ENCODE measurements around the gene FIZ1.

The FIZ1 gene

DNA sequence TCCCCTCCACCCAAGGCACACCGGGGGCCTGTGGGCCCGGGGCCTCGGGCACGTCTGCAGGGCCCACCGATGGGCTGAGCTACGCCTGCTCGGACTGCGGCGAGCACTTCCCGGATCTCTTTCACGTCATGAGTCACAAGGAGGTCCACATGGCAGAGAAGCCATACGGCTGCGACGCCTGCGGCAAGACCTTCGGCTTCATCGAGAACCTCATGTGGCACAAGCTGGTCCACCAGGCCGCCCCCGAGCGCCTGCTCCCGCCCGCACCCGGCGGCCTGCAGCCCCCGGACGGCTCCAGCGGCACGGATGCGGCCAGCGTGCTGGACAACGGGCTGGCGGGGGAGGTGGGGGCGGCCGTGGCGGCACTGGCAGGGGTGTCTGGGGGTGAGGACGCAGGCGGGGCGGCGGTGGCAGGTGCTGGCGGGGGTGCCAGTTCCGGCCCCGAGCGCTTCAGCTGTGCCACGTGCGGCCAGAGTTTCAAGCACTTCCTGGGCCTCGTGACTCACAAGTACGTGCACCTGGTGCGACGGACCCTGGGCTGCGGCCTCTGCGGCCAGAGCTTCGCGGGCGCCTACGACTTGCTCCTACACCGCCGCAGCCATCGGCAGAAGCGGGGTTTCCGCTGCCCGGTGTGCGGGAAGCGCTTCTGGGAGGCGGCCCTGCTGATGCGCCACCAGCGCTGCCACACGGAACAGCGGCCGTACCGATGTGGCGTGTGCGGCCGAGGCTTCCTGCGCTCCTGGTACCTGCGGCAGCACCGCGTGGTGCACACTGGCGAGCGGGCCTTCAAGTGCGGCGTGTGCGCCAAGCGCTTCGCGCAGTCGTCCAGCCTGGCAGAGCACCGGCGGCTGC, 16.5 kb upstream of the FIZ1 start:
- Histone ChIP-seq H3K9ac (ENCODE audit: low read depth, low read length, poor library complexity, severe bottlenecking) (no peak overlapping the region), H3K4me2 (ENCODE audit: low read depth, low read length, poor library complexity, severe bottlenecking) (no peak overlapping the region), H3K36me3 (ENCODE audit: insufficient read depth, low read length) (peaks cover 14% of the 10 kb centered on the region; the same call in 1 of the 2 replicates), H3K9me3 (ENCODE audit: insufficient read depth, low read depth, low read length) (no peaks in the 10 kb centered on the region), H2AFZ (ENCODE audit: low read length) (no peak overlapping the region), H4K20me1 (ENCODE audit: insufficient read depth, low read length, poor library complexity, severe bottlenecking) (peaks cover 8% of the 10 kb centered on the region), H3K79me2 (ENCODE audit: insufficient read depth, low read length) (peaks cover 17% of the 10 kb centered on the region; the same call in 1 of the 2 replicates), H3K4me3 (ENCODE audit: low read length, poor library complexity, severe bottlenecking) (no peak overlapping the region), H3K9me2 (replicated peaks; ENCODE audit: low read depth, low read length) (no peaks in the 10 kb centered on the region), H3K27me3 (ENCODE audit: insufficient read depth, low read length, poor library complexity, severe bottlenecking) (no peaks in the 10 kb centered on the region), H3K4me1 (ENCODE audit: insufficient read depth, low read length, poor library complexity, severe bottlenecking) (peaks cover 6% of the 10 kb centered on the region), H3F3A (ENCODE audit: low read depth) (no peaks in the 10 kb centered on the region)
- TF ChIP-seq, protein P1, sequence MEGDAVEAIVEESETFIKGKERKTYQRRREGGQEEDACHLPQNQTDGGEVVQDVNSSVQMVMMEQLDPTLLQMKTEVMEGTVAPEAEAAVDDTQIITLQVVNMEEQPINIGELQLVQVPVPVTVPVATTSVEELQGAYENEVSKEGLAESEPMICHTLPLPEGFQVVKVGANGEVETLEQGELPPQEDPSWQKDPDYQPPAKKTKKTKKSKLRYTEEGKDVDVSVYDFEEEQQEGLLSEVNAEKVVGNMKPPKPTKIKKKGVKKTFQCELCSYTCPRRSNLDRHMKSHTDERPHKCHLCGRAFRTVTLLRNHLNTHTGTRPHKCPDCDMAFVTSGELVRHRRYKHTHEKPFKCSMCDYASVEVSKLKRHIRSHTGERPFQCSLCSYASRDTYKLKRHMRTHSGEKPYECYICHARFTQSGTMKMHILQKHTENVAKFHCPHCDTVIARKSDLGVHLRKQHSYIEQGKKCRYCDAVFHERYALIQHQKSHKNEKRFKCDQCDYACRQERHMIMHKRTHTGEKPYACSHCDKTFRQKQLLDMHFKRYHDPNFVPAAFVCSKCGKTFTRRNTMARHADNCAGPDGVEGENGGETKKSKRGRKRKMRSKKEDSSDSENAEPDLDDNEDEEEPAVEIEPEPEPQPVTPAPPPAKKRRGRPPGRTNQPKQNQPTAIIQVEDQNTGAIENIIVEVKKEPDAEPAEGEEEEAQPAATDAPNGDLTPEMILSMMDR (conservative IDR thresholded peaks at IDR 0.05; ENCODE audit: low read length): no peak
- TF ChIP-seq EZH2phosphoT487 (IDR thresholded peaks at IDR 0.05; ENCODE audit: borderline replicate concordance): no peak

DNA sequence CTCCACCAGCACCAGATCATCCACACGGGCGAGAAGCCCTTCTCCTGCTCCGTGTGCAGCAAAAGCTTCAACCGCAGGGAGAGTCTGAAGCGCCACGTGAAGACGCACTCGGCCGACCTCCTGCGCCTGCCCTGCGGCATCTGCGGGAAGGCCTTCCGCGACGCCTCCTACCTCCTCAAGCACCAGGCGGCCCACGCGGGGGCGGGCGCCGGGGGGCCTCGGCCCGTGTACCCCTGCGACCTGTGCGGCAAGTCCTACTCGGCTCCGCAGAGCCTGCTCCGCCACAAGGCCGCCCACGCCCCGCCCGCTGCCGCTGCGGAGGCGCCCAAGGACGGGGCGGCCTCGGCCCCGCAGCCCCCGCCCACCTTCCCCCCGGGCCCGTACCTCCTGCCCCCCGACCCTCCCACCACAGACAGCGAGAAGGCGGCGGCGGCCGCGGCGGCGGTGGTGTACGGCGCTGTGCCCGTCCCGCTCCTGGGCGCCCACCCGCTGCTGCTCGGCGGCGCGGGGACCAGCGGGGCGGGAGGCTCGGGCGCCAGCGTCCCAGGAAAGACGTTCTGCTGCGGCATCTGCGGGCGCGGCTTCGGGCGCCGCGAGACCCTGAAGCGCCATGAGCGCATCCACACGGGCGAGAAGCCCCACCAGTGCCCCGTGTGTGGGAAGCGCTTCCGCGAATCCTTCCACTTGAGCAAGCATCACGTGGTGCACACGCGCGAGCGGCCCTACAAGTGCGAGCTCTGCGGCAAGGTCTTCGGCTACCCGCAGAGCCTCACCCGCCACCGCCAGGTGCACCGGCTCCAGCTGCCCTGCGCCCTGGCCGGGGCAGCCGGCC, 15.6 kb upstream of the FIZ1 start:
- Histone ChIP-seq H3K9ac (ENCODE audit: low read depth, low read length, poor library complexity, severe bottlenecking) (no peak overlapping the region), H3K27me3 (ENCODE audit: insufficient read depth, low read length, poor library complexity, severe bottlenecking) (no peaks in the 10 kb centered on the region), H3K4me1 (ENCODE audit: insufficient read depth, low read length, poor library complexity, severe bottlenecking) (no peaks in the 10 kb centered on the region), H4K20me1 (ENCODE audit: insufficient read depth, low read length, poor library complexity, severe bottlenecking) (peaks cover 8% of the 10 kb centered on the region), H3K9me3 (ENCODE audit: insufficient read depth, low read depth, low read length) (no peaks in the 10 kb centered on the region), H3K4me3 (ENCODE audit: low read length, poor library complexity, severe bottlenecking) (no peak overlapping the region), H3K36me3 (ENCODE audit: insufficient read depth, low read length) (peaks cover 14% of the 10 kb centered on the region; the same call in 1 of the 2 replicates), H3K4me2 (ENCODE audit: low read depth, low read length, poor library complexity, severe bottlenecking) (no peak overlapping the region), H2AFZ (ENCODE audit: low read length) (no peak overlapping the region), H3F3A (ENCODE audit: low read depth) (no peaks in the 10 kb centered on the region), H3K9me2 (replicated peaks; ENCODE audit: low read depth, low read length) (no peaks in the 10 kb centered on the region), H3K79me2 (ENCODE audit: insufficient read depth, low read length) (peaks cover 17% of the 10 kb centered on the region; the same call in 1 of the 2 replicates)
- TF ChIP-seq, protein P1 (conservative IDR thresholded peaks at IDR 0.05; ENCODE audit: low read length): no peak
- TF ChIP-seq EZH2phosphoT487 (IDR thresholded peaks at IDR 0.05; ENCODE audit: borderline replicate concordance): no peak

DNA sequence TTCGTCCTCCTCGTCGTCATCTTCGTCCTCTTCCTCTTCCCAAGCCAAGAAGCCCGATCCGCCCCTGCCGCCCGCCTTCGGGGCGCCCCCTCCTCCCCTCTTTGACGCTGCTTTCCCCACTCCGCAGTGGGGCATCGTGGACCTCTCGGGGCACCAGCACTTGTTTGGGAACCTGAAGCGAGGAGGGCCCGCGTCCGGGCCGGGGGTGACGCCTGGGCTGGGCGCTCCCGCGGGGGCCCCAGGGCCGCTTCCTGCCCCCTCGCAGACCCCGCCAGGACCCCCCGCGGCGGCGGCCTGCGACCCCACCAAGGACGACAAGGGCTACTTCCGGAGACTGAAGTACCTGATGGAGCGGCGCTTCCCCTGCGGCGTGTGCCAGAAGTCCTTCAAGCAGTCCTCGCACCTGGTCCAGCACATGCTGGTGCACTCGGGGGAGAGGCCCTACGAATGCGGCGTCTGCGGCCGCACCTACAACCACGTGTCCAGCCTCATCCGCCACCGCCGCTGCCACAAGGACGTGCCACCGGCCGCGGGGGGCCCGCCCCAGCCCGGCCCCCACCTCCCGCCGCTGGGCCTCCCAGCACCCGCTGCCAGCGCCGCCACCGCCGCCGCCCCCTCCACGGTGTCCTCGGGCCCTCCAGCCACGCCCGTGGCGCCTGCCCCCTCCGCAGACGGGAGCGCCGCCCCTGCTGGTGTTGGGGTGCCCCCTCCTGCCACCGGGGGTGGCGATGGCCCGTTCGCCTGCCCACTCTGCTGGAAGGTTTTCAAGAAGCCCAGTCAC, 14.8 kb upstream of the FIZ1 start:
- Histone ChIP-seq H2AFZ (ENCODE audit: low read length) (no peak overlapping the region), H3K9ac (ENCODE audit: low read depth, low read length, poor library complexity, severe bottlenecking) (no peak overlapping the region), H3K9me2 (replicated peaks; ENCODE audit: low read depth, low read length) (no peaks in the 10 kb centered on the region), H3K4me3 (ENCODE audit: low read length, poor library complexity, severe bottlenecking) (no peak overlapping the region), H3K9me3 (ENCODE audit: insufficient read depth, low read depth, low read length) (no peaks in the 10 kb centered on the region), H3F3A (ENCODE audit: low read depth) (no peaks in the 10 kb centered on the region), H3K27me3 (ENCODE audit: insufficient read depth, low read length, poor library complexity, severe bottlenecking) (no peaks in the 10 kb centered on the region), H3K79me2 (ENCODE audit: insufficient read depth, low read length) (peaks cover 26% of the 10 kb centered on the region), H4K20me1 (ENCODE audit: insufficient read depth, low read length, poor library complexity, severe bottlenecking) (peaks cover 13% of the 10 kb centered on the region), H3K4me1 (ENCODE audit: insufficient read depth, low read length, poor library complexity, severe bottlenecking) (peaks cover 2% of the 10 kb centered on the region), H3K36me3 (ENCODE audit: insufficient read depth, low read length) (peaks cover 14% of the 10 kb centered on the region; the same call in 1 of the 2 replicates), H3K4me2 (ENCODE audit: low read depth, low read length, poor library complexity, severe bottlenecking) (no peak overlapping the region)
- TF ChIP-seq, protein P1 (conservative IDR thresholded peaks at IDR 0.05; ENCODE audit: low read length): no peak
- TF ChIP-seq EZH2phosphoT487 (IDR thresholded peaks at IDR 0.05; ENCODE audit: borderline replicate concordance): no peak

Measured in Loucy (cell line).